Measurements from ENCODE around the gene CLCNKB.

CLCNKB gene

DNA sequence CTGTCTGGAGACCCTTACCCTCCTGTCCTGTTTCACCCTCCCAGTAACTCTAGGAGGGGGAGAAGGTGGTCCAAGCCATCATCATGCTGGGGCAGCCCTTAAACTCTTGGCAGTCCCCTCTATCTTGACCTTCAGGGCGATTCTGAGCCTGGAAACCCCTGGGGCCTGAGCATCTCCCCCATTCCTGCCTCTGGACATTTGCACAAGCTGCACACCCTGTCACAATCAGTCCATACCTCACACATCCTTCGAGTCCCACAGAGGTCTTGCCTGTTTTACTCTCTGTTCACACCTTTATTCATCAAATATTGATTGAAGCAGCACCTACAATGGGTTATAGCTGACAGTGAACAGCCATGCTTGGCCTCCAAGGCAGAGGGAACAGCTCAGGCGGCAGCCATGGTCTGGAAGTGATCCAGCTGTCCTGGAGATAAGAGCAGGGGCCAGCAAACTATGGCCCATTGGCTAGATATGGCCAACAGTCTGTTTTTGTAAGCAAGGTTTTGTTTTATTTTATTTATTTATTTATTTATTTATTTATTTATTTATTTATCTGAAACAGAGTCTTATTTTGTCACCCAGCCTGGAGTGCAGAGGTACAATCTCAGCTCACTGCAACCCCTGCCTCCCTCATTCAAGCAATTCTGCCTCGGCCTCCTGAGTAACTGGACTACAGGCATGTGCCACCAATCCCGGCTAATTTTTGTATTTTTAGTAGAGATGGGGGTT lies 37.0 kb downstream of the CLCNKB start:
- no peak for DNase-seq (ENCODE audit: low read depth)
- H3K4me3 ChIP-seq (ENCODE audit: control insufficient read depth, low read depth, low read length): no peak overlapping the region
- TF ChIP-seq, protein P1, sequence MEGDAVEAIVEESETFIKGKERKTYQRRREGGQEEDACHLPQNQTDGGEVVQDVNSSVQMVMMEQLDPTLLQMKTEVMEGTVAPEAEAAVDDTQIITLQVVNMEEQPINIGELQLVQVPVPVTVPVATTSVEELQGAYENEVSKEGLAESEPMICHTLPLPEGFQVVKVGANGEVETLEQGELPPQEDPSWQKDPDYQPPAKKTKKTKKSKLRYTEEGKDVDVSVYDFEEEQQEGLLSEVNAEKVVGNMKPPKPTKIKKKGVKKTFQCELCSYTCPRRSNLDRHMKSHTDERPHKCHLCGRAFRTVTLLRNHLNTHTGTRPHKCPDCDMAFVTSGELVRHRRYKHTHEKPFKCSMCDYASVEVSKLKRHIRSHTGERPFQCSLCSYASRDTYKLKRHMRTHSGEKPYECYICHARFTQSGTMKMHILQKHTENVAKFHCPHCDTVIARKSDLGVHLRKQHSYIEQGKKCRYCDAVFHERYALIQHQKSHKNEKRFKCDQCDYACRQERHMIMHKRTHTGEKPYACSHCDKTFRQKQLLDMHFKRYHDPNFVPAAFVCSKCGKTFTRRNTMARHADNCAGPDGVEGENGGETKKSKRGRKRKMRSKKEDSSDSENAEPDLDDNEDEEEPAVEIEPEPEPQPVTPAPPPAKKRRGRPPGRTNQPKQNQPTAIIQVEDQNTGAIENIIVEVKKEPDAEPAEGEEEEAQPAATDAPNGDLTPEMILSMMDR (conservative IDR thresholded peaks at IDR 0.05; ENCODE audit: control insufficient read depth, insufficient read depth, low read depth, low read length): no peak

DNA sequence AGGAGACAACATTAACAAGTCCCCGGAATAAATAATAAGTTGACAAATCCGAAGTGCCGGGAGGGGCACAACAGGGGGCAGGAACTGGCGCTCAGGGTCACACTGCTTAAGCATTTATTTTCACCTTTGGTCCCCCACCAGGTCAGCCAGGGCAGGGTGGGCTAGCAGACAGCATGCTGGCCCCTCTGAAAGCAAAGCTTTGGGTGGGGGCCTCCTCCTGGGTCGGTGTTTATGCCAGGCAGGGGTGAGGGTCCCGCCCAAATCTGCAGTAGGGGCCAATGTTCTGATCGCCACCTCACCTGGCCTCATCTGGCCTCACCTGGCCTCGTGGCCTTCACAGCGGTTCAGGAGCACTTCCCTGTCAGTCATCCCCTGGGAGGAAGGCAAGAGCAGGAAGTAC lies 38.1 kb downstream of the CLCNKB start:
- no peak for DNase-seq (ENCODE audit: low read depth)
- H3K4me3 ChIP-seq (ENCODE audit: control insufficient read depth, low read depth, low read length): no peak overlapping the region
- TF ChIP-seq, protein P1 (conservative IDR thresholded peaks at IDR 0.05; ENCODE audit: control insufficient read depth, insufficient read depth, low read depth, low read length): no peak

DNA sequence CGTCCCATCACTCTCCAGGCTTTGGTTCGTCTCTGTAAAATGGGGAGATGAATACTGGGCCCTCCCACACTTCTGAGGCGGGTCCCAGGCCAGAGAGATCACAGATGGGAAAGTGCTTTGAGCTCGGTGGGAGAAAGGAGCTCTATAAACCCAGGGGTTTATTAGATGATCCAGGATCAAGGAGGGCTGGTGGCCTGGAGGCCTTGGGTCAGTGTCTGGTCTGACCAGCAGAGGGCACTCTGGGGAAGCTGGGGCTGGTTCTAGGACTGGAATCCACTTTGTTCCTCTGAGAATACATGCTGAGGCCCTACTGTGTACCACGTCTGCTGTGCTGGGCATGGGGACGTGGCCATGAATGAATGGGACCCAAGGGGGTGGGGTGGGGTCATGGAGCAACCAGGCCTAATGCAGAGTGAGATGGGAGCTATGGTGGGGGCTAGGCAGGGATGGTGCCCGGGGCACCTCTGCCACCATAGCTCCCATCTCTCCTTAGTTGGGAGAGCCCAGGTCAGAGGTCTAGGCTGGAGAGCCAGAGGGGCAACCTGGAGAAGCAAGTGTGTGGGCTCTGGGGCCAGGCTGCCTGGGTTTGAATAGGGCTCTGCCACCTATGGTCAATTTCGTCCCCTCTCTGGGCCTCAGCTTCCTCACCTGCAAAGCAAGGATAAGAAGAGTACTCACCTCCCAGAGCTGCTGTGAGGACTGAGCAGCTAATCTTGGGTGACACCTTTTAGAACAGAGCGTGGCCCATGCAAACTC lies 38.9 kb downstream of the CLCNKB start:
- TF ChIP-seq, protein P1 (conservative IDR thresholded peaks at IDR 0.05; ENCODE audit: control insufficient read depth, insufficient read depth, low read depth, low read length): peak; percentile 93
- peak; percentile 65 for DNase-seq (ENCODE audit: low read depth)
- no peak overlapping the region for H3K4me3 ChIP-seq (ENCODE audit: control insufficient read depth, low read depth, low read length)

DNA sequence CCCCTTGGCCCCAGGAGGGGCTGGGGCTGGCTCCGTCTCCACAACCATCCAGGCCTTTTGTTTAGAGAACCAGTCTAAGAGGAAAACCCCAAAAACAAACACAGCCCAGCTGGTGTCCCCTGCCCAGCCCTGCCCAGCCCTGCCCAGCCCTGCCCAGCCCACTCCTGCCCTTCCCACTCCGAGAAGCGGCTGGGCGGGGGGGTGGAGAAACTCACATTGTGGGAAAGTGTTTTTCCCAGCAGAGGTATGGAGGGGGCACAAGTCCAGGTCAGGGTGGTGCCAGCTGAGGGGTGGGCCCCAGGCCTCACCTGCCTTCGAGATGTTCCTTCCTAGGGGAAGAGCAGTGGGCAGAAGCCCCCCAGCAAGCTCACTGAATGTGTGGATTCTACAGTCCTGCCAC lies 39.9 kb downstream of the CLCNKB start:
- no peak for DNase-seq (ENCODE audit: low read depth)
- TF ChIP-seq, protein P1 (conservative IDR thresholded peaks at IDR 0.05; ENCODE audit: control insufficient read depth, insufficient read depth, low read depth, low read length): no peak
- no peak overlapping the region for H3K4me3 ChIP-seq (ENCODE audit: control insufficient read depth, low read depth, low read length)

DNA sequence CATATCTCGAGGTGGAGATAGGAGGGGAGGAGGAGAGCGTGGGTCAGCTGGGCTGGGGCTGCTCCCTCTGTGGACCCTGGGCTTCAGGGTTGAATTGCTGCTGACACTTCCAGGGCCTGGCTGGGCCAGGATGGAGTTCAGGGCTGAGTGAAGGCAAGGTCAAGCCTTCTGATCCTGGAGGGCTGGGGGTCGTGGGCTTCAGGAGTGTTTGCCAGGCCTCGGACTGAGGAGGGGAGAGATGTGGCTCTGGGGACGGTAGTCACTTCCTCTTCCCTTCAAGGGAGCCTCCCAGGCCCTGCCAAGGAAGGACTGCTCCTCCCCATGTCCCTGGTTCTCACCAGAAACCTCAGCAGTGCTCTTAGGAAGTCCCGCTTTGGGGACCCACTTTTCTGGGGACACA lies 41.9 kb downstream of the CLCNKB start:
- TF ChIP-seq, protein P1 (conservative IDR thresholded peaks at IDR 0.05; ENCODE audit: control insufficient read depth, insufficient read depth, low read depth, low read length): no peak
- no peak overlapping the region for H3K4me3 ChIP-seq (ENCODE audit: control insufficient read depth, low read depth, low read length)
- no peak for DNase-seq (ENCODE audit: low read depth)

DNA sequence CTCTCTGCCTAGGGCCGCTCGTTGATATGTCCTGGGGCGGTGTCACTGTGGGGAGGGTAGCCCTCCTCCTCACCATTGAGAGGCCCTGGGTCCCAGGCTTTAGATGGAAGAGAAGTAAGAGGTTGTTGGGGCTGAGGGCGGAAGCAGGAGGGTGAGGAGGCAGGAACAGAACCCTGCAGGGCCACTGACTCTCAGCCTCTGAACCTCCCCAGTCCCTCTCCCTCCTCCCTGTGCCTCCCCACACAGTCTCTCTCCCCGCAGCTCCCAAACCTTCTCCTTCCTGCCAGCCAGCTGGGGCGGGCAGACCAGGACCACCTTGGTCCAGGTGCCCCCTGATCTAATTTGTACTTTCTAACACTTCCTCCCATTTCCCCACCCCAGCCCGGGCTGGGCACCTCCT lies 44.2 kb downstream of the CLCNKB start:
- no peak for DNase-seq (ENCODE audit: low read depth)
- TF ChIP-seq, protein P1 (conservative IDR thresholded peaks at IDR 0.05; ENCODE audit: control insufficient read depth, insufficient read depth, low read depth, low read length): no peak
- H3K4me3 ChIP-seq (ENCODE audit: control insufficient read depth, low read depth, low read length): no peak overlapping the region

Measured in fibroblast of mammary gland (primary cell).